CD4-positive, alpha-beta T cell treated with Interleukin-15 for 1 hour (primary cell): ENCODE results near the gene THSD7A.

Experiments used
- DNase-seq: peaks from one replicate; pipeline ENCODE4 v3.0.0-alpha.2; 2020

The THSD7A gene

DNA sequence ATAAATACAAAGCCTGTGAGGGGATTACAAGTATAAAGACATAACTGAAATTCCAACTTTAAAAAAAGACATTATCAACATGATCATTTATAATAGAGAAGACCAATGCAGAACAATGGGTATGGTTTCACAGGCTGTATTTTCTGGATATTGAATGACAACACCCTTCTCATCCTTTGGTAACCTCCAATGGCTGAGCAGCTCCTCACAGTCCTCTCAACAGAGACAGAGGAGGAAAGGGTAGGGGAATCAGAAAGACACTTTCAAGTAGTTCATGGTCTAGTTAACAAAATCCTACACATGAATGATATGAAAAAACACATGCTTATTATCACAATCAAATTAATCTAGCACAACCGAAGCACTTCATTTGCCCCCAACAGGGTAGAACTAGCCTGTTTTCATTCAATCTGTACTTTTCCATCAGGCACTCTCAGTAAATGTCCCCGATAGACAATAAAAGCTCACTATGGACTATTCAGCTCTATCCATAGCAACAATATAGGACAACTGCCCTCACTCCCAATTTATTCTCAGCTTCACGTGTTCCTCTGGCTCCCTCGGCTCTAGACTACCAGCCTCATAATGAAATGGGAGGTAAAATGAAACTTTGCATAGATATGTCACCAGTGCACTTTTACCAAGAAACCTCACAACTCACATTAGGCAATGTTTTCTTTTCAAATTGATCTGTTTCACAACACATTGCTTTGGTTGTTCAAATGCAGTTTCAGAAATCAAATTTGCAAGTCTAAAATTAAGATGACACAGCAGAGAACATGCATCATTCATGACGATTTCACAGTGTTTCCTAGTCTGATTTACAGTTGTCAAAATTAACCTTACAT lies 211.4 kb downstream of the THSD7A start:
- DNase-seq = no peak

DNA sequence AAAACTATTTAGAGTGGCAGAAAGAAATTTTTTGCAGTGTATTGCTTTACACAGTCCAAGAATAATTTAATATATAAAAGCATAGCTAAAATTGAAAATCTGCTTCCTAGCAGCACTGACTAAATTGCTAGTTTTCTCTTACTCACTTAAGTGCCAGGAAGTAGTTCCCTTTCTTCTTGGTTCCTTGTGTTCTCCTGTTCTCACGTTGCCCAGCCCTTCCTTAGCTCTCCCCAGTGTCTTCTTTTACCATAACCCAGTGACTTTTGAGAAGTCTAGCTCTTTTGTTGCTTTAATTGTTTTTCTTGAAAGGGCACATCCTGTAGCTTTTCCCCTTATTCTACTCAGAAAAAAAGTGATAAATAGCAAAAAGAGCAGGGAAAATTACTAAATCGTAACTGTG lies 215.5 kb downstream of the THSD7A start:
- DNase-seq = no peak

DNA sequence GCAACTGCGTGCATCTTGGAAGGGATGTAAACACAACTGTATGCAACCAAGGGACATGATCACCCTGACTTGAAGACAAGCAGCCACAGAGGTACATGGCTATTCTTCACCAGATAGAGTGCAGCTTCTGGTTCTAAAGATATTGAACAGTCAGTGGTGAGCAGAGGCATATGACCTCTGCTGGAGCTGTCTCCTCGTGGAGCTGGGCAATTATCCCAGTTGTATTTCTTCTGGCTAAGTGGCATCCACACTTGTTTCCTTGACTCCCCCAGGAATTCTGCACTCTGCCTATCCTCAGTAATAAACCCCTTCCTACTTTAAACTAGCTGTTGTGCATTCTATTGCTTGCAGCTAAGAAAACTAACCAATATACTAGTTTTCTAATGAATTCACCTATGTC lies 216.8 kb downstream of the THSD7A start:
- DNase-seq = no peak

DNA sequence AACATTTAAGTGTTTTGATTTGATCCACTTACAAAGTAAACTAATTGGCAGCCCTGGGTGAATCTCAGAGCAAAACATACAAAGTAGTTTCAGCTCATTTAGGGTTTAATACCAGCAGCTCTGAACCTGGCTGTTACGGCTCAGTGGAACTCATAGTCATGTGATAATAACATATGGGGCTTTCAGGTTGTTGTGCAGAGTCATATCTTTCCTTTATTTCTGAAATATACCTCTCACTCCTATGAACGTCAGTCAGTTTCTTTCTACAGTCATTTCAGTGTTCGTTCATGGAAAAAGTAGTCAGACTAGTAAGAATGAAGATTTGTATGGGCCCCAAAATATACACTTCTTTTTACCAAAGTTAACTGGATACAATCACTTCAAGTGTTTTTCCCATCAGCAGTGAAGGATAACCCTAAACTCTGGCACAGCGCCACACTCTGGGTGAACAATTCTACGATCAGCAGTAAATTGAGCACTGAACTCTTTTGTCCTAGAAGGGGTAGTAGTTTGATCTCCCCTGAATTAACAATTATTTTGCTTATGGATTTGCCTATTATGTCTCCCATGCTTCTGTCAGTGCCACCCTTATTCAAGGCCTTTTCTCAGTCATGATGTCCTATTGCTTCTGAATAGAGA lies 218.6 kb downstream of the THSD7A start:
- no peak for DNase-seq

DNA sequence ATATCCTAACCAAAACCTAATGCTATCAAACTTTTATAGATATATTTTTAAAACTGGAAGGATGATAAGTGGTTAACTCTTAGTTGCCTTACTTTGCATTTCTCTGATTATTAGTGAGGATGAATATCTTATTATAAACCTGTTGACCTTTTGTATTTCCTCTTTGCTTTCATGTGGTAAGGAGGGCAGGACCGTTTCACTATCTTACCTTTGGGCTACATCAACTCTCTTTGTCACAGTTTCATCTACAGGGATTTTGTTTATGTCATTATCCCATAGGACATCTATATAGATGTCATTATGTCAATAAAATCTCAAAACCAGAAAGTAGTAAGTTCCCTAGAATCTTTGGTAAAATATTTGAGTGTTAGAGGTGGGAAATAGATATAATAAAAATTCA lies 219.3 kb downstream of the THSD7A start:
- no peak for DNase-seq

DNA sequence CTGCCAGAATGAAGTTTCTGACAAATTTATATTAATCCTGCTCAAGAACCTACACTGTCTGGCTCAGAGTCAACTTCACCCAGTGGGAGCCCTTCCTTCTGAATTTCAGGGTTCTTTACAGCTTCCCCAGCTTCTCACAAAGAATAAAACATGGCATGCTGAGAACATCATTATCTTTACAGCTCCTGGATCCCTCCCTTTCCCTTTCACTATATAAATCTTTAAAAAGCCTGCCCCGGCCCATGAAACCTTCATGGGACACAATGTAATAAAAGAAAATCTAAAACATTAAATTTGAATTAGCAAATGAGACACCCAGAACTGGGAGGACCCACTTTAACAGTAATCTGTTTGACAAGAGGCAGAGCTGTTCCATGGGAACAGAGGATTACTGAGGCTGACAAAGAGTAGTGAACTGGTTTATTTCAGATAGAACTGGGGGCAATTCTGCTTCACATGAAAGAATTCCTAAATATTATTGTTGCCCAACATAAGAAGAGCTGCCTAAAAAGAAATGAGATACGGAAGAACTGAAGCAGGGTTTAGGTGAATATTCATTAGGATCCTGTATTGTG lies 222.8 kb downstream of the THSD7A start:
- DNase-seq = no peak

DNA sequence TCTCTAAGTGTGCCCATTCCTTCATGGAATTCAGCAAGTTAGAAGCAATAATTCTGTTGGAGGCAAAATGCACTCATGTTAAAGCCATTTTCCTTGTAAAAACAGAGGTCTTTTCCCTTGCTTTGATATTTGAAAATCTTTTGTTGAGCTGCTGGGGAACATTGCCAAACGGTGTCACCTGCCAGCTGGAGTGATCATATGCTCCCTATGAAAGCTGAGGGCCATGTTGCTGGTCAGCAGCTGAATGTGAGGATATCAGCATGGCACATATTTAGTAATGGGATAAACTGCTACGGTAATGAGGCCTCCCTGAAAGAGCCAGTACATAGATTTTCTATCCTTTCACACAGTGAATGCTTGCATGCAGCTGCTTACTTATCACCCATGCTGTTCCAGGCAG lies 224.3 kb downstream of the THSD7A start:
- no peak for DNase-seq

DNA sequence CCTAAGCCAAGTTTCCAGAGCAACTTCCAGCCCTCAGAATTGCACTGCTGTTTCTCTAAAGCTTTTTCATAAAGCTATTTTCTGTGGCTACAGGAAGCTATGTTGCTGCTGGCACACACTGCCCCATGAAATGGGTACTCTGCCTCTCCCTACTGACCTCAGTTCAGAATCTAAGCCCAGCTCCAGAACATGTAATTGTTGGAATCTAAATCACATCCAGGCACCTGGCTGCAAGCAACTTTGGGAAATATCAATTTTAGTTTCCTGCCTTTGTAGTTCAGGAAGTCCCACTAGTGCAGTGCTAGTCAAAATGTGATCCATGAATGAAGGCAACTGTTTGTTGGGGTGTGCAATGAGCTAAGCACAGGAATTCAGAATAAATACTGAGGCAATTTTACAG lies 226.2 kb downstream of the THSD7A start:
- no peak for DNase-seq

DNA sequence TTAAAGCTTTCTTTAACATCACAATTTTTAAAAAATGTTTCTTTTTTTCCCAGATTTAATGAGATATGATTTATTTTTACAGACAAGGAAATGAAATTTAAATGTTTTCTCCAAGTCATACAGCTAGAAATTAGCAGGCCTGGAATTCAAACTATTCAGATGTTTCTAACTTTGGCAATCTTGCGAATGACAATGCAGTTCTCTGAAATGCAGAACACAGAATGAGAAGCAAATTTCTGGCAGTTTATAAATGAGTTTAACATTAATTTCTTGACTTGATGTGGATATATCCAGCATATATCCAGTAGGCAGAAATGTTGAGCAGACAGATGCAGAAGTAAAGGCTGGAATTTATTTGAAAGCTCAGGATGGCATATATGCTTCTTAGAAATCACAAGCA lies 227.5 kb downstream of the THSD7A start:
- no peak for DNase-seq

DNA sequence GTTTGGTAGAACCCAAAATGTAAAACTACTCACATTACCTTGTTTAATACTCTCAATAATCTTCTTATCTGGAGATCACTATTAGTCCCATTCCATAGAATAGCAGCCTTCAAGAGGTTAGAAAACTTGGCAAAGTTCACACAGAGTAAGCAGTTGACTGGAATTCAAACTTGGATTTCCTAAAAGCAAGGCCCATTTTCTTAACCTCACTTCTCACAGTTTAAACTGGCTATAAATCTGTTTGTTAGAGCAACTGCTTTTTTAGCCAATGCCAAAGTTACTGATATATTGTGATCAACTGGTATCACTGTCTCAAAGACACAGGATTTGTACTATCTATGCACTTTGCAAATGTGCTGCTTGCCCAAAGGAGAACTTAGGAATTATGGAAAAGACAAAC lies 230.2 kb downstream of the THSD7A start:
- DNase-seq = no peak

DNA sequence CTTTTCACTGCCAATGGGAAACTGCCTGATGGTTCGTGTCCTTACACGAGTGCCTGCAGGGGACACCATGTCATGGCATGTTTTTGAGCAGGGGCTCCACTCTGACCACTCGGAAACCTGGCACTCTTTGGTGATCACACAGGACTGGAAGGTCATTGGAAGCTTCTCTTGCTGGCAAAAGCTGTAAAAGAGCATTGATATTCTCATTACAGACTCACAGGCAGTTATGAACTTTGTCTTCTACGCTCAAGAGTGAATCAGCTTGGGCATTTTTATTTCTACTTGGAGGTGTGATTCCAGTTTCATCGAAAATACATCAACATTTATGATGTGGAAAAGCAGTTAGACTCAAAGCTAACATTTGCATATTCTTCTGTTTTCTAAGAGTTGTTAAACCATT lies 238.7 kb downstream of the THSD7A start:
- DNase-seq = no peak

DNA sequence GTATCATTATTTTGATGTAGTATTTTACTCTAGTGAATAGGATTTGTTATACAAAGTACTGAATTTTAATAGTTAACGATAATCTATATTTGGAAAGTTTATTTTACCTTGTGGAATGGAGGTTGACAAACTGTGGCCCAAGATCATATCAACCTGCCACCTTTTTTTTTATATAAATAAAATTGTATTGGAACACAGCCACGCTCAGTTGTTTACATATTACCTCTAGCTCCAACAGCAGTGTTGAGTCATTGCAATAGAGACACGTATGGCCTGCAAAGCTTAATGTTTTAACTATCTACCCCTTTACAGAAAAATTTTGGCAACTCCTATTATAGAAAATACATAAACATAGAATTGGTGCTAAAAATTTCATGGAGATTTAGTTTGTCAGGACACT lies 239.3 kb downstream of the THSD7A start:
- DNase-seq = no peak

DNA sequence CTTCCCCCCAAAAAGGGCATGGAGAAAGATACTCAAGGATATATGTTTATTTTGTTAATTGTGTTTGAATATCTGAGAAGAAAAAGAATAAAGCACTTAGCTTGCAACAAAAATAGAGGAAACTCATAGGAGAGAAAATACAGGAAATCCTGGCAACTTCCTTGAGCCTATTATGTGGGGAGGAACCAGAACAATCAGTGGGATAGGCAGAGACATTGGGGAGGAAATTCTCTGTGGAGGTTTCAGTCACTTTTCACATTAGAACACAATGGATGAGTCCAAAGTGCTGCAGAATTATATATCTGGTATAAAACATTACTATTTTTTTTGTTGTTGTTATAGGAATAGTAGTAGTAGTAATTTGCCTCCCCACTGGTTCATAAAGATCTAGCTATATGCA lies 240.1 kb downstream of the THSD7A start:
- no peak for DNase-seq

DNA sequence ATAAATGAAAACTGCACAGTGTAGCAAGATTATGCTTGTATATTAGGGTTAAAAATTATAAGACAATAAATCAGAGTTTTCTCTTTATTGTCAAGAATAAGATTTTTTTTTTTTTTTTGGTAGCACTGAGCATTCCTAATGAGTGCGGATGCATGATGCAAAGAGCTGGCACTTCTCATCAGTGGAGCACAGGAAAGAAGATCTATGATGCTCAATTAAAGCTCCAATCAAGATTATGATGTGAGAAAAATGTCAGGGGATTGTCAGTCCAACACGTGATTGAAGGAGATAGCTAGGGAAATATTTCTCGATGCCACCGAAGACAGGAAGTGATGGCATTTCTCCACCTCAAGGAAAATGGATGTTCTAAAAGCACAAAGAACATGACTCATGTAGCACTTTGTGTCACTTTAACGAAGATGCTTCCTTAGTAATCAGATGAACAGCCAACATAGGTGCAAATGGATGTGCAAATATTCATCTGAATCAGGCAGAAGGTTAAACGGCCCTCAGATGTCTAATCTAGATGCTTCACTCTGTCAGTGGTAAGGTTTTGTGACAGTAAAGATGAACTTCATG lies 240.9 kb downstream of the THSD7A start:
- DNase-seq = no peak

DNA sequence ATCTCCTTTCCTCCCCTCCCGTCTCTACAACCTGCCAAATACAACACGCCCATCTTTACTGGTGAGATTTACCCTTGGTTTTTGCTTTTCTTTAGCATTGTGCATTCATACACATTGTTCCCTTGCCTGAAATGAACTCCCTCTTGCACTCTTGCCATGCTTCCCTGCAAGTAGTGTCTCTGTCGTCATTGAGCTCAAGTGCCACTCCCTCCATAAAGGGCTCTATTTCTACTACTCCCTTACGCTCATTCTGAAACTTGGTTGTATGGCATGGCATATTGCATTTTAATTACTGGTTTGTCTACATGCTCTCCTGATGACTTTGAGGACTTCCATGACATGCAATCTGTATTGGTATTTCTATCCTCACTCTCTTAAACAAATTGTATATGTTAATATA lies 242.7 kb downstream of the THSD7A start:
- DNase-seq = no peak

DNA sequence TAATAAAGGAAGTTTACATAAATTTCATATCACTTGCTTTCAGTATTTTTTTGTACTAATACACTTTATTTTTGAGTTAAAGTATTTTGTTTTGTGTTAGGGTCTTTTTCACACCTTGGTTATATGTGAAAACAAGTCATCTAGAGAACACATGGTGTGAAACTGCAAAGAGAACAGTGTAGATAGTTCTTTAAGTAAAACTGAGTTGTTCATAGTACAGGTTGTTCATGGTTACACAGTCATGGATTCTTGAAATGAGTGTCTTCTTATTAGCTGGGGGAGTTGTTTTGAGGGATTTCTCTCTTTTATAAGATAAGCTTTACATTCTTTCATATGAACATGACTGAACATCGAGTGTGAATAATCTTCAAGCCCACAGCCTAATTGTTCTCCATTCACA lies 244.2 kb downstream of the THSD7A start:
- no peak for DNase-seq

DNA sequence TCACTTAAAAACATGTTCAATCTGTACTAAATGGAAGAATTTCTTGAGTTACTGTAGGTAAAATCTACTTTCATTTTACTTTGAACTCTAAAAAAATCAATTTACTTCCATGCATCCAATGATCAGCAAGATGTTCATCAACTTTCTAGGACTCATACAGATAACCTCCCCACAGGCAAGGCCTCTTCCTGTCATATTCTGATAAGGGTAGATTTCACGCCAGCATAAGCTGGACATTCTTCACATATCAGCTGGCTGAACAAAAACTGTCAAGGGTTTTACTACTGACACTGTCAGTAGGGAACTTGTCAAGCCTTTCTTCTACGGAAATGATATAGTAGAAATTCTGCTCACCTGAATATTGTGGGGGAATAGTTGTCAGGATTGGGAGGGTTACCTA lies 244.9 kb downstream of the THSD7A start:
- no peak for DNase-seq

DNA sequence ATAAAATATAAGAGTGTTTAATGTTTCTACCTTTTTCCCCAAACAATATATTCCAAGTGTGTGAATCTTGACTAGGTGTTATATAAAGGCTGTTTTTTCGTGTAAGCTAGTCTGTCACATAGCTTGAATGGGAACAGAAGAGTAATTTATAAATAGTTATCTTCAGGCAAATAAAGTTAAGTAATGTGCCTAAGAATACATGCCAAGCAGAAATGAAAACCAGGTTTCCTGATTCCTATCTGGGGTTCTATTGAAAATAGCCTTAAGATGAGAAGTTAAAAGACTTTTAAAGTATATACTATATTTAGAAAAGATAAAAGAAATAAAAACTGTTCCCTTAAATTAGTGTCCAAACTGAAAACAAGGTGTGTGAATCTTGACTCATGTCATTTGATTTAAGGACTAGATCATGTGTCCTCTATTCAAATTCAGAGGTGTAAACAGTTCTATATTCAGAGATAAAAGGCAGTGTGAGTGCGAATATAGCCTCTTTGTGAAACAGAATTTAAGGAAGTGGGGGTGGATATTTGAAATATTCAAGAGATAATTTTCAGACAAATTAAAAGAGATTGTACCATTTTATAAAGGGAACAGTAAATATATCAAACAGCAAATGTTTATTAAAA lies 247.5 kb downstream of the THSD7A start:
- no peak for DNase-seq

DNA sequence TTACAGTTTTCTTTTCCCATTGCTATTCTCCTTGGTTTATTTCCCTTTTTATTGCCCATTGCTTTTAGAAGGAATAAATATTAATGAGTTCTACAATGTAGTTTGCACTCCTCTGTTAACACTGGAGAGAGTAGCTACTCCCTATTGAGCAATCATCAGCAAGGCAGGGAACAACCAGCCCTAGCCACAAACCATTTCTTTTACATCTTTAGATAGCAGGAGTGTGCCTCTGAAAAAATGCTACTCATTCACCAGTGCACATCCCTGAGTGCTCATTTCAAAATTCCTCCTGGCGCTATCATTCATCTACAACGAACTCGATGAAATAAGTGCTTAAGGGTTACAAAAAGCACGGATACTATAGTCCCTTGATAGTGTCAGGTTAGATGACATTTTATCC lies 252.9 kb downstream of the THSD7A start:
- no peak for DNase-seq

DNA sequence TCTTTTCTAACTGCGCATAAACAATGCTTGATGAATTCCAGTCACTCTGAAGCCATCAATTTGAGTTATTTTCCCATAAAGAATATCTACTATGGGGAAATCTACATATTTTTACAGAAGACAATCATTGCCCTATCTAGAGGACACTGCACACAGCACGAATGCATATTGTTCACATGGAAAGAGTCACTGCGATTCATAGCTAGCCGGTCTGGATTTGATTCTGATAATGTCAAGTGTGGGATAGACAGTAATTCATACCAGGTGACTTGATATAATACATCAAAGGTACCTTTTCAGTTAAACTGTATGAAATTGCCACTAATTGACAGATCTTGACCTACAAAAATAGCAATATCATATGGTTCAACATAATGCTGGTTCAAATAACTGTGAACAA lies 255.7 kb downstream of the THSD7A start:
- DNase-seq = no peak

DNA sequence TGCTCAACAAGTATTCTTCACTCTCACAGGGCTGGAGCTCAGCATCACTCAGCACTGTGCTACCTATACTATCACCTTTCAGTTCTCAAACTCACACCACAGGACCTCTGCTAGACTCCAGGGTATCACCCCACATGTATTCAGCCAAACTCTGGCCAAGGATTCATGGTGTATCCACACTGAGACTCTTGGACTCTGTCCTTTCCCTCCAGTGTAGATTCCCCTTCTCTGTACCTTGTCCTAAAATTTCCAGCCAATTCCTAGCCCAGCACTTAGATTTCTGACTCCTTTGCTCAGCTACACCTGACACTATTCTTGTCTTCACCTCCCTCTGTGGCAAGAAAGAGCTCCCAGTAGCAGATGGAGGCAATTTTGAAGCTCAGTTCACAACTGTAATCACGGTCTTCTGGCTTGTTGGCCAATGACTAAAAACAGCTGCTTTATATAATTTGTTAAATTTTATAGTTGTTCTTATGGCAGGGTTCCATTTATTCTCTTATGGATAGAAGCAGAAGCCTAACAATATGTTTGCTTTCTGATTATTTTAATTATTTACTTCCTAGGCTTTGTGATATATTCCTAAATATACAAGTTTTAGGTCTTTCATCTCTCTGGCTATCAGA lies 258.8 kb downstream of the THSD7A start:
- DNase-seq = no peak

DNA sequence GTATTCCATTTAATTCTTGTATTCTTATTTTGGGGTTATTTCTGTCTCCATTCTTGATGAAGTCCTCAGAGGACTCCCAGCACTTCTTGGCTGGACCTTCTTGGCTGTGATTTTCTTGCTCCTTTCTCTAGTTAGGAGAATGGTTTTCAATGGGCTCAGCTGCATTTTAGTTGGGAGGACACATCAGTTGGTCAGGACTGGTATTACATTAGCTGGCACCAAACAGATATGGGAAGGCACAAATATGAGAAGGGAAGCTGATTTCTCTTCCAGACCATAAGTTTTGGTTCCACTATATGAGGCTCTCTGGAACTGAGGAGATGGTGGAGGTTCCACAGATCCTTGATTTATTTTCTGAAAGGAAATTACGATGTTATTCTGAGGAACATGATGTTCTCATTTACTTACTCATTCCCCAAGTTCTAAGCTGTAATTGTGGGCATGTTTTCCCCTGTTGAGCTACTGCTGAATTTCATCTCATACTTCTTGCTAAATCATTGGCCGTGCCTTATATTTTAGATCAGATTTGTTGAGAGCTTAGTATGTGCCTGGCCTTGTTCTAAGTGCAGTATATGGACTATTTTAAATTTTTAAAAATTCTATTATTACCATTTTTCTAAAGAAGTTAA lies 261.0 kb downstream of the THSD7A start:
- no peak for DNase-seq

DNA sequence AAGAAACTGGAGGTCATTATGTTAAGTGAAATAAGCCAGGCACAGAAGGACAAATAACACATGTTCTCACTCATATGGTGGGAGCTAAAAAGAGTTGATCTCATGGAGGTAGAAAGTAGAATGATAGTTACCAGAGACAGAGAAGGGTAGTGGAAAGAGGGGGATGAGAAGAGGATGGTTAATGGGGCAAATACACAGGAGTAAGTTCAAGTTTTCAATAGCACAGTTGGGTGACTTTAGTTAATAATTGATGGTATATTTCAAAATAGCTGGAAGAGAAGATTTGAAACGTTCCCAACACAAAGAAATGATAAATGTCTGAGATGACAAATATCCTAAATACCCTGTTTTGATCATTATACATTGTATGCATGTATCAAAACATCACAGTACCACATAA lies 261.8 kb downstream of the THSD7A start:
- DNase-seq = no peak
